RWPE1 (cell line): Measurements from ENCODE around the gene TCL1A.

Experiments
- CTCF ChIA-PET: fragments of 350-600 bp; sonication (Branson Sonifier 250); formaldehyde crosslinking; extraction: SDS; loops from one replicate; lab custom pipeline; 2021; lab: Yijun Ruan, JAX
- POLR2A ChIA-PET: fragments of 400-600 bp; formaldehyde crosslinking; extraction: SDS; loops from one replicate; lab custom pipeline; 2020; ENCODE audit warnings: antibody characterized with exemption; ENCODE audit not compliant: low non-redundant PET; lab: Yijun Ruan, JAX
- DNase-seq: peaks from one replicate; pipeline ENCODE4 v3.0.0; 2012; ENCODE audit warnings: low spot score
- H3K27ac ChIP-seq: fragments of 450-650 bp; 2 replicates; pipeline ENCODE4 v1.5.1; 2017
- CTCF ChIP-seq: fragments of 450-650 bp; conservative IDR thresholded peaks from 2 replicates; pipeline ENCODE4 v1.5.1; 2017; ENCODE audit warnings: low read depth, mild to moderate bottlenecking

Gene TCL1A

GRCh38 chr14:95691591-95691990, 22.3 kb downstream of the TCL1A start:
- ChIA-PET CTCF (no interaction called here), POLR2A (no interaction called here)
- TF ChIP-seq CTCF: no peak
- no peak overlapping the region for H3K27ac ChIP-seq
- DNase-seq: no peak

DNA sequence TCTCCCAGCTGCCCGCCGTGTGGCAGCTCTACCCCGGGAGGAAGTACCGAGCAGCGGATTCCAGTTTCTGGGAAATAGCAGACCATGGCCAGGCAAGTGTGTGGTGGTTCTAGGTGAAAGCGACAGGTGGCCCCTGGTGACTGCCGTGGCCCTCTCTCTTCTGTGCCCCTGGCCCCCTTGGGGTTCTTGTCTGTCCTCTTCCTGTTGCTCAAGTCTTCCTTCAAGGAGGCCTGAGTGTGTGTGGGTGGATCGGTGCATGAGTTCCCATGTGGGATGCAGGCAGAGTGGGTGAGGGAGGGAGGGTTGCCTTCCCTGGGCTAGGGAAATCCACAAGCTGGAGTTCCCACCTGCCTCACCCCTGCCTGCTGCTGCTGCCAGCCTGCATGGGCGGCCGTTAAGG, 23.1 kb downstream of the TCL1A start:
- POLR2A ChIA-PET: no interaction called here
- no peak for TF ChIP-seq CTCF
- no peak for DNase-seq
- CTCF ChIA-PET: interaction anchor here (0.6 kb wide), 1 partner anchor 185 kb away, joined by 3 read pairs; no protein-coding TSS in a partner anchor
- H3K27ac ChIP-seq: no peak overlapping the region

GRCh38 chr14:95689441-95689840, 24.5 kb downstream of the TCL1A start:
- H3K27ac ChIP-seq: no peak overlapping the region
- no peak for TF ChIP-seq CTCF
- CTCF ChIA-PET: interaction anchor here (0.7 kb wide), 1 partner anchor 655 kb away, joined by 3 read pairs; no protein-coding TSS in a partner anchor
- POLR2A ChIA-PET: no interaction called here
- DNase-seq: no peak

DNA sequence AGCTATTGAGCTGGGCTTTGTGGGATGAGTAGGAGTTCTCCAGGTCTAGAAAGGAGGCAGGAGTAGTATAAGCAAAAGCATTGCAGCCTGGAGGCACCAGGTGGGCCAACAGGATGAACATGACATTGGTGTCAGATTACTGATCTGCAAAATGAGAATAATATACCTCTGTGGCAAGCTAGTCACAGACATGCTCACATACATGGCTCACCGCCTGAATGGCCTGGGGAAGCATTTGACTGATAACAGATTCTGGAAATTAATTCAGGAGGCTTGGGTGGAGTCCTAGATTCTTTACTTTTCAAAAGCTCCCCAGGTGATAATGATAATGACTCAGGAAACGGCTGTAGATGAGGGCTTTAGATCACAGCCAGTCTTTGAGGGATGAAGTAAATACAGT, 27.0 kb downstream of the TCL1A start:
- CTCF ChIA-PET: interaction anchor here (0.7 kb wide), 1 partner anchor 11 kb away, joined by 7 read pairs; no protein-coding TSS in a partner anchor
- no peak overlapping the region for H3K27ac ChIP-seq
- DNase-seq: no peak
- POLR2A ChIA-PET: no interaction called here
- TF ChIP-seq CTCF: no peak

- no peak for TF ChIP-seq CTCF
- no peak for DNase-seq
- H3K27ac ChIP-seq: no peak within 1 kb of the TSS
- ChIA-PET POLR2A (no interaction called here), CTCF (interaction anchor here (0.6 to 0.7 kb wide), 2 partner anchors 50 to 439 kb away, joined by 3 to 4 read pairs; no protein-coding TSS in a partner anchor)
Observed at GRCh38 chr14:95685978-95686922, 27.7 kb downstream of the TCL1A start, which contains the start of gene TCL1B. Gene TCL1B, plus strand, starts transcription at chr14:95686426. Its CDS starts 42 bp downstream, at chr14:95686468.

DNA sequence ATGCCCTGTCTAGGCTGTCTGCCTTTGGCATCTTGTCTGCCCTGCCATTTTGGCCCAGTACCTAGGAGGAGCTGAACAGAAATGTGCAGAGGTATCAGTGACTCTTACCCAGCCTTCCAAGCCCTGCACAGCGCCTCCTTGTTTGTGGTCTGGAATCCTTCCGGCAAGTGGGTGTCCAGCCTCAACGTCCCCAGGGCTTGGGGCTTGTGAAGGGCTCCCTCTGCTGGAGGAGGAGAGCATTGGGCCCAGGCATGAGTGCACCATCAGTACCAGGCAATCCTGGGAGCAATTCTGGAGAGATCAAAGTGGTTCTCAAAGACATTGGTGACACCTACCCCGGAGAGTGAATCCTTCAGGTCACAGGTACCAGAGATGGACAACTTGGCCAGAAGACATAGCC, 30.1 kb downstream of the TCL1A start:
- no peak for DNase-seq
- ChIA-PET CTCF (interaction anchor here (0.5 to 0.6 kb wide), 3 partner anchors 91 to 679 kb away, joined by 3 to 9 read pairs (median 3); no protein-coding TSS in a partner anchor), POLR2A (no interaction called here)
- H3K27ac ChIP-seq: no peak overlapping the region
- TF ChIP-seq CTCF: no peak; the same call in 1 of the 2 replicates
